Measurements from ENCODE around the gene AIFM2.

The AIFM2 gene

GRCh38 chr10:70063418-70064098 lies 69.1 kb downstream of the AIFM2 start:
- FAIRE-seq (no peak), DNase-seq (ENCODE audit: insufficient read length, low spot score) (no peak)
